HEK293 (cell line): ENCODE data around the gene LHFPL3.
"Not testable (repeated sequence)": the region's sequence is repeated elsewhere in the genome, so short reads cannot be mapped to it uniquely, and the experiment has no call there.

Experiments
- CTCF ChIA-PET: fragments of 350-600 bp; formaldehyde crosslinking; extraction: SDS; loops from one replicate; lab custom pipeline; 2021; ENCODE audit warnings: antibody characterized with exemption; lab: Yijun Ruan, JAX
- POLR2A ChIA-PET: fragments of 300-600 bp; formaldehyde crosslinking; extraction: SDS; loops from one replicate; lab custom pipeline; 2020; ENCODE audit warnings: antibody characterized with exemption, inconsistent platforms; lab: Yijun Ruan, JAX
- H3K27ac ChIP-seq: fragments of 200-500 bp; sonication (Bioruptor generic); 2 replicates; pipeline ENCODE4 v1.5.1; 2014; ENCODE audit warnings: low read depth, low read length, control low read depth, inconsistent platforms; ENCODE audit errors: extremely low read depth
- H3K36me3 ChIP-seq, 2 experiments: fragments of 200-500 bp in 1 of 2; sonication (Bioruptor generic) in 1 of 2; 1 replicate in 1 of 2; 2 replicates in 1 of 2; pipeline ENCODE4 v1.5.1; 2014 to 2017; ENCODE audit warnings: inconsistent platforms in 2 of 2, low read length in 2 of 2; ENCODE audit not compliant: control insufficient read depth in 2 of 2, insufficient read depth in 1 of 2
- H3K4me1 ChIP-seq: fragments of 200-500 bp; sonication (Bioruptor generic); 2 replicates; pipeline ENCODE4 v1.5.1; 2014; ENCODE audit warnings: mild to moderate bottlenecking, low read length, inconsistent platforms; ENCODE audit not compliant: control insufficient read depth, insufficient read depth
- H3K4me3 ChIP-seq: 2 replicates; pipeline ENCODE4 v1.5.1; 2011; ENCODE audit warnings: low read depth, mild to moderate bottlenecking, control low read depth, low read length, moderate library complexity
- H3K9me3 ChIP-seq: fragments of 200-500 bp; sonication (Bioruptor generic); 2 replicates; pipeline ENCODE4 v1.5.1; 2014; ENCODE audit warnings: low read depth, low read length, inconsistent platforms; ENCODE audit not compliant: control insufficient read depth, insufficient read depth
- HOXD13 ChIP-seq: sonication (generic); formaldehyde crosslinking; IDR thresholded peaks from 2 replicates; pipeline ENCODE4 v1.8.0; 2022; ENCODE audit warnings: missing genetic modification reagents, borderline replicate concordance
- YY1 ChIP-seq: fragments of 450-650 bp; formaldehyde crosslinking; IDR thresholded peaks from 2 replicates; pipeline ENCODE4 v1.5.1; 2018; ENCODE audit warnings: missing biosample characterization, missing genetic modification characterization
- ZBTB48 ChIP-seq: fragments of 450-650 bp; formaldehyde crosslinking; IDR thresholded peaks from 2 replicates; pipeline ENCODE4 v1.5.1; 2016; ENCODE audit warnings: missing biosample characterization, missing genetic modification characterization
- ZNF350 ChIP-seq: fragments of 450-650 bp; formaldehyde crosslinking; IDR thresholded peaks from 2 replicates; pipeline ENCODE4 v1.5.0; 2017; ENCODE audit warnings: missing biosample characterization, mild to moderate bottlenecking, missing genetic modification characterization
- ZNF555 ChIP-seq: fragments of 450-650 bp; formaldehyde crosslinking; conservative IDR thresholded peaks from 2 replicates; pipeline ENCODE4 v1.5.1; 2017; ENCODE audit warnings: missing biosample characterization, mild to moderate bottlenecking, missing genetic modification characterization, inconsistent platforms
- ZSCAN16 ChIP-seq: fragments of 450-650 bp; formaldehyde crosslinking; IDR thresholded peaks from 2 replicates; pipeline ENCODE4 v1.5.1; 2016; ENCODE audit warnings: missing biosample characterization, missing genetic modification characterization
- TF ChIP-seq, protein P1 (sequence below): fragments of 450-650 bp; formaldehyde crosslinking; IDR thresholded peaks from 2 replicates; pipeline ENCODE4 v1.5.1; 2016; ENCODE audit warnings: missing biosample characterization, missing genetic modification characterization
- TF ChIP-seq, protein P2 (sequence below): fragments of 450-650 bp; formaldehyde crosslinking; IDR thresholded peaks from 2 replicates; pipeline ENCODE4 v1.5.1; 2016; ENCODE audit warnings: missing biosample characterization, missing genetic modification characterization
- TF ChIP-seq, protein P3 (sequence below): fragments of 450-650 bp; formaldehyde crosslinking; IDR thresholded peaks from 2 replicates; pipeline ENCODE4 v1.5.1; 2016; ENCODE audit warnings: missing biosample characterization, missing genetic modification characterization
- TF ChIP-seq, protein P4 (sequence below): fragments of 450-650 bp; formaldehyde crosslinking; IDR thresholded peaks from 2 replicates; pipeline ENCODE4; 2016; ENCODE audit warnings: missing biosample characterization, missing genetic modification characterization
- TF ChIP-seq, protein P5 (sequence below): fragments of 450-650 bp; formaldehyde crosslinking; IDR thresholded peaks from 2 replicates; pipeline ENCODE4 v1.5.1; 2016; ENCODE audit warnings: missing biosample characterization, missing genetic modification characterization

Gene LHFPL3

DNA sequence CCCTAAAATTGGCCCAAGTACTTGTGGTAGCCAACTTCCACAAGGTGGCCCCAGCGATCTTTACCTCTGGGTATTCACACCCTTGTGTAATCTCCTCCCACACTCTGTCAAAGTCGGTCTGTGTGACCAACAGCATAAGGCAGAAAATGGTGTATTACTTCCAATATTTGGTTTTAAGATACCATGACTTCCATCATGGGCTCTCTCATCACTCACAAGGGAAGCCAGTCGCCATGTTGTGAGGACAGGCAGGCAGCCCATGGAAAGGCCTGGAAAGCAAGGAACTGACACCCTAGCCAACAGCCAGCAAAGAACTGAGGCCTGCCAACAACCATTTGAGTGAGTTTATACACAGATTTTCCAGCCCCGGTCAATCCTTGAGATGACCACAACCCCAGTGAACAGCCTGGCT lies 594.6 kb downstream of the LHFPL3 start (continued):
- TF ChIP-seq, protein P1, sequence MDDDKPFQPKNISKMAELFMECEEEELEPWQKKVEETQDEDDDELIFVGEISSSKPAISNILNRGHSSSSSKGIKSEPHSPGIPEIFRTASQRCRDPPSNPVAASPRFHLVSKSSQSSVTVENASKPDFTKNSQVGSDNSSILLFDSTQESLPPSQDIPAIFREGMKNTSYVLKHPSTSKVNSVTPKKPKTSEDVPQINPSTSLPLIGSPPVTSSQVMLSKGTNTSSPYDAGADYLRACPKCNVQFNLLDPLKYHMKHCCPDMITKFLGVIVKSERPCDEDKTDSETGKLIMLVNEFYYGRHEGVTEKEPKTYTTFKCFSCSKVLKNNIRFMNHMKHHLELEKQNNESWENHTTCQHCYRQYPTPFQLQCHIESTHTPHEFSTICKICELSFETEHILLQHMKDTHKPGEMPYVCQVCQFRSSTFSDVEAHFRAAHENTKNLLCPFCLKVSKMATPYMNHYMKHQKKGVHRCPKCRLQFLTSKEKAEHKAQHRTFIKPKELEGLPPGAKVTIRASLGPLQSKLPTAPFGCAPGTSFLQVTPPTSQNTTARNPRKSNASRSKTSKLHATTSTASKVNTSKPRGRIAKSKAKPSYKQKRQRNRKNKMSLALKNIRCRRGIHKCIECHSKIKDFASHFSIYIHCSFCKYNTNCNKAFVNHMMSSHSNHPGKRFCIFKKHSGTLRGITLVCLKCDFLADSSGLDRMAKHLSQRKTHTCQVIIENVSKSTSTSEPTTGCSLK (tag by site-specific recombination), result no peak
- TF ChIP-seq, protein P2, sequence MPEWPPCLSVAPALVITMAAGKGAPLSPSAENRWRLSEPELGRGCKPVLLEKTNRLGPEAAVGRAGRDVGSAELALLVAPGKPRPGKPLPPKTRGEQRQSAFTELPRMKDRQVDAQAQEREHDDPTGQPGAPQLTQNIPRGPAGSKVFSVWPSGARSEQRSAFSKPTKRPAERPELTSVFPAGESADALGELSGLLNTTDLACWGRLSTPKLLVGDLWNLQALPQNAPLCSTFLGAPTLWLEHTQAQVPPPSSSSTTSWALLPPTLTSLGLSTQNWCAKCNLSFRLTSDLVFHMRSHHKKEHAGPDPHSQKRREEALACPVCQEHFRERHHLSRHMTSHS, result no peak
- no peak for TF ChIP-seq ZNF350 (tag by site-specific recombination)
- TF ChIP-seq, protein P3, sequence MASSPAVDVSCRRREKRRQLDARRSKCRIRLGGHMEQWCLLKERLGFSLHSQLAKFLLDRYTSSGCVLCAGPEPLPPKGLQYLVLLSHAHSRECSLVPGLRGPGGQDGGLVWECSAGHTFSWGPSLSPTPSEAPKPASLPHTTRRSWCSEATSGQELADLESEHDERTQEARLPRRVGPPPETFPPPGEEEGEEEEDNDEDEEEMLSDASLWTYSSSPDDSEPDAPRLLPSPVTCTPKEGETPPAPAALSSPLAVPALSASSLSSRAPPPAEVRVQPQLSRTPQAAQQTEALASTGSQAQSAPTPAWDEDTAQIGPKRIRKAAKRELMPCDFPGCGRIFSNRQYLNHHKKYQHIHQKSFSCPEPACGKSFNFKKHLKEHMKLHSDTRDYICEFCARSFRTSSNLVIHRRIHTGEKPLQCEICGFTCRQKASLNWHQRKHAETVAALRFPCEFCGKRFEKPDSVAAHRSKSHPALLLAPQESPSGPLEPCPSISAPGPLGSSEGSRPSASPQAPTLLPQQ (tag by site-specific recombination), result no peak
- TF ChIP-seq YY1 (tag by site-specific recombination), result peak; percentile 30; the same call in 1 of the 2 replicates
- TF ChIP-seq, protein P4, sequence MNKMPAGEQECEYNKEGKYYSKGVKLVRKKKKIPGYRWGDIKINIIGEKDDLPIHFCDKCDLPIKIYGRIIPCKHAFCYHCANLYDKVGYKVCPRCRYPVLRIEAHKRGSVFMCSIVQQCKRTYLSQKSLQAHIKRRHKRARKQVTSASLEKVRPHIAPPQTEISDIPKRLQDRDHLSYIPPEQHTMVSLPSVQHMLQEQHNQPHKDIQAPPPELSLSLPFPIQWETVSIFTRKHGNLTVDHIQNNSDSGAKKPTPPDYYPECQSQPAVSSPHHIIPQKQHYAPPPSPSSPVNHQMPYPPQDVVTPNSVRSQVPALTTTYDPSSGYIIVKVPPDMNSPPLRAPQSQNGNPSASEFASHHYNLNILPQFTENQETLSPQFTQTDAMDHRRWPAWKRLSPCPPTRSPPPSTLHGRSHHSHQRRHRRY (tag by site-specific recombination), result no peak
- no peak for TF ChIP-seq ZSCAN16 (tag by site-specific recombination)
- TF ChIP-seq, protein P5, sequence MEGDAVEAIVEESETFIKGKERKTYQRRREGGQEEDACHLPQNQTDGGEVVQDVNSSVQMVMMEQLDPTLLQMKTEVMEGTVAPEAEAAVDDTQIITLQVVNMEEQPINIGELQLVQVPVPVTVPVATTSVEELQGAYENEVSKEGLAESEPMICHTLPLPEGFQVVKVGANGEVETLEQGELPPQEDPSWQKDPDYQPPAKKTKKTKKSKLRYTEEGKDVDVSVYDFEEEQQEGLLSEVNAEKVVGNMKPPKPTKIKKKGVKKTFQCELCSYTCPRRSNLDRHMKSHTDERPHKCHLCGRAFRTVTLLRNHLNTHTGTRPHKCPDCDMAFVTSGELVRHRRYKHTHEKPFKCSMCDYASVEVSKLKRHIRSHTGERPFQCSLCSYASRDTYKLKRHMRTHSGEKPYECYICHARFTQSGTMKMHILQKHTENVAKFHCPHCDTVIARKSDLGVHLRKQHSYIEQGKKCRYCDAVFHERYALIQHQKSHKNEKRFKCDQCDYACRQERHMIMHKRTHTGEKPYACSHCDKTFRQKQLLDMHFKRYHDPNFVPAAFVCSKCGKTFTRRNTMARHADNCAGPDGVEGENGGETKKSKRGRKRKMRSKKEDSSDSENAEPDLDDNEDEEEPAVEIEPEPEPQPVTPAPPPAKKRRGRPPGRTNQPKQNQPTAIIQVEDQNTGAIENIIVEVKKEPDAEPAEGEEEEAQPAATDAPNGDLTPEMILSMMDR (tag by site-specific recombination), result peak; percentile 92
- no peak for TF ChIP-seq HOXD13

DNA sequence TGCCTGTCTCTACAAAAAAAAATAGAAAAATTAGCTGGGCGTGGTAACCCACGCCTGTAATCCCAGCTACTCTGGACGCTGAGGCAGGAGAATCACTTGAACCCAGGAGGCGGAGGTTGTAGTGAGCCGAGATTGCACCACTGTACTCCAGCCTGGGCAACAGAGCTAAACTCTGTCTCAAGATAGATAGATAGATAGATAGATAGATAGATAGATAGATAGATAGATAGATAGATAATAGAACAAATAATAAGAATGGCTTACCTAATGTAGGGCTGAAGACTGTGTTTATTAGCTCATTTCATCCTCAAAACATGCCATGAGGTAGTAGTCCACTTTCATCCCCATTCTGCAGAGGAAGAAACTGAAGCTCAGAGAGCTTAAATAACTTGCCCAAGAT lies 597.8 kb downstream of the LHFPL3 start:
- not testable (repeated sequence) for H3K9me3 ChIP-seq, H3K4me3 ChIP-seq, H3K36me3 ChIP-seq, H3K27ac ChIP-seq, H3K4me1 ChIP-seq
- CTCF ChIA-PET, result interaction anchor here (0.6 to 3.2 kb wide), 6 partner anchors 8 to 663 kb away, joined by 3 to 19 read pairs (median 4); no protein-coding TSS in a partner anchor
- POLR2A ChIA-PET, result interaction anchor here (1.0 kb wide), 1 partner anchor 87 kb away, joined by 3 read pairs; the partner anchor contains the start of gene KMT2E

DNA sequence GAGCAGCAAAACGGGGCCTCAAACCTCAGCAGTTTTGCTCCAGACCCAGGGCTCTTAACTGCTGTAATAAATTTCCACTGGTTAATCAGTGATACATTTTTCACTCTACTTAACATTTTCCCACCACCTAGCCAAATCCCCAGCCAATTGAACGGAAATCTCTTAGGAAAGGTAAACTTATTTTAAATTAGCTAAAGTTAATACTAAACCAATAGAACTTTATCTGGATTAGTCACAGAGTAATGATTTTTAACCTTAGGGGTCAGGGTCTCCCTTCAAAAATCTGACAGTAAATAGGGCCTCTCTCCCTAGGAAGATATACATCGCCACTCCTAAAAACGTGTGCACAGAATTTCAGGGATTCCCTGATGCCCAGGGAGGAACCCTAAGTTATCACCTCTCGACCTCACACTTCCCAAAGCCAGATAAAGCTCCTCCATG lies 598.2 kb downstream of the LHFPL3 start:
- H3K36me3 ChIP-seq, result no peaks in the 10 kb centered on the region
- ChIA-PET POLR2A (interaction anchor here (1.0 kb wide), 1 partner anchor 87 kb away, joined by 3 read pairs; the partner anchor contains the start of gene KMT2E), CTCF (interaction anchor here (0.6 to 3.2 kb wide), 5 partner anchors 9 to 663 kb away, joined by 3 to 19 read pairs (median 4); no protein-coding TSS in a partner anchor)
- no peak overlapping the region for H3K27ac ChIP-seq
- H3K9me3 ChIP-seq, result no peaks in the 10 kb centered on the region
- H3K4me3 ChIP-seq, result no peak overlapping the region
- 0 out of 2 replicates have a peak, but pooled peaks cover 2% of the 10 kb centered on the region for H3K4me1 ChIP-seq
- TF ChIP-seq ZNF555 (tag by site-specific recombination) (no peak), ZBTB48 (peak; percentile 58; the same call in 1 of the 2 replicates)
